ENCODE measurements around the gene IKZF3.
A peak's percentile ranks its signal among the peaks of the same experiment; 100 is the strongest.
"Not testable (repeated sequence)": the region's sequence is repeated elsewhere in the genome, so short reads cannot be mapped to it uniquely, and the experiment has no call there.

The IKZF3 gene

GRCh38 chr17:39863918-39864746, at the start of gene IKZF3:
Gene IKZF3, minus strand, starts transcription at chr17:39864312. Its CDS starts 186 bp downstream, at chr17:39864126.
- Histone ChIP-seq H3K27me3 (ENCODE audit: control insufficient read depth, insufficient read depth, low read length) (peaks cover 64% of the 10 kb centered on the region), H3K9me3 (ENCODE audit: control insufficient read depth, low read depth, low read length) (no peaks in the 10 kb centered on the region), H3K27ac (ENCODE audit: low read length) (no peak within 1 kb of the TSS), H3K36me3 (ENCODE audit: control insufficient read depth, low read depth, low read length) (no peaks in the 10 kb centered on the region), H3K4me1 (ENCODE audit: control insufficient read depth, low read depth, low read length) (no peaks in the 10 kb centered on the region), H3K4me3 (ENCODE audit: low read length) (peak within 1 kb of the TSS; percentile 22), H3K9ac (ENCODE audit: low read length) (peak within 1 kb of the TSS; percentile 28)

GRCh38 chr17:39908789-39909352, 44.8 kb upstream of the IKZF3 start:
- no peaks in the 10 kb centered on the region for H3K27me3 ChIP-seq (ENCODE audit: control insufficient read depth, insufficient read depth, low read length)
- no peak overlapping the region for H3K4me3 ChIP-seq (ENCODE audit: low read length)
- no peak overlapping the region for H3K9ac ChIP-seq (ENCODE audit: low read length)
- H3K36me3 ChIP-seq (ENCODE audit: control insufficient read depth, low read depth, low read length): peaks cover 12% of the 10 kb centered on the region
- no peaks in the 10 kb centered on the region for H3K9me3 ChIP-seq (ENCODE audit: control insufficient read depth, low read depth, low read length)
- no peak overlapping the region for H3K27ac ChIP-seq (ENCODE audit: low read length)
- H3K4me1 ChIP-seq (ENCODE audit: control insufficient read depth, low read depth, low read length): no peaks in the 10 kb centered on the region

- Histone ChIP-seq H3K9me3 (ENCODE audit: control insufficient read depth, low read depth, low read length) (no peaks in the 10 kb centered on the region), H3K27ac (ENCODE audit: low read length) (no peak overlapping the region), H3K36me3 (ENCODE audit: control insufficient read depth, low read depth, low read length) (peaks cover 4% of the 10 kb centered on the region), H3K4me1 (ENCODE audit: control insufficient read depth, low read depth, low read length) (no peaks in the 10 kb centered on the region), H3K9ac (ENCODE audit: low read length) (no peak overlapping the region), H3K27me3 (ENCODE audit: control insufficient read depth, insufficient read depth, low read length) (no peaks in the 10 kb centered on the region), H3K4me3 (ENCODE audit: low read length) (no peak overlapping the region)
Observed at GRCh38 chr17:39904990-39905288, 40.8 kb upstream of the IKZF3 start.

GRCh38 chr17:39903158-39903884, 39.2 kb upstream of the IKZF3 start:
- H3K27me3 ChIP-seq (ENCODE audit: control insufficient read depth, insufficient read depth, low read length): no peaks in the 10 kb centered on the region
- H3K4me1 ChIP-seq (ENCODE audit: control insufficient read depth, low read depth, low read length): no peaks in the 10 kb centered on the region
- no peak overlapping the region for H3K27ac ChIP-seq (ENCODE audit: low read length)
- H3K4me3 ChIP-seq (ENCODE audit: low read length): no peak overlapping the region
- H3K36me3 ChIP-seq (ENCODE audit: control insufficient read depth, low read depth, low read length): peaks cover 4% of the 10 kb centered on the region
- no peaks in the 10 kb centered on the region for H3K9me3 ChIP-seq (ENCODE audit: control insufficient read depth, low read depth, low read length)
- H3K9ac ChIP-seq (ENCODE audit: low read length): no peak overlapping the region

GRCh38 chr17:39902027-39902426, 37.9 kb upstream of the IKZF3 start:
- not testable (repeated sequence) for H3K4me1 ChIP-seq (ENCODE audit: control insufficient read depth, low read depth, low read length); H3K9me3 ChIP-seq (ENCODE audit: control insufficient read depth, low read depth, low read length); H3K27ac ChIP-seq (ENCODE audit: low read length); H3K27me3 ChIP-seq (ENCODE audit: control insufficient read depth, insufficient read depth, low read length); H3K4me3 ChIP-seq (ENCODE audit: low read length); H3K36me3 ChIP-seq (ENCODE audit: control insufficient read depth, low read depth, low read length); H3K9ac ChIP-seq (ENCODE audit: low read length)

- Histone ChIP-seq H3K27me3 (ENCODE audit: control insufficient read depth, insufficient read depth, low read length) (no peaks in the 10 kb centered on the region), H3K9me3 (ENCODE audit: control insufficient read depth, low read depth, low read length) (no peaks in the 10 kb centered on the region), H3K36me3 (ENCODE audit: control insufficient read depth, low read depth, low read length) (no peaks in the 10 kb centered on the region), H3K9ac (ENCODE audit: low read length) (no peak overlapping the region), H3K27ac (ENCODE audit: low read length) (no peak overlapping the region), H3K4me1 (ENCODE audit: control insufficient read depth, low read depth, low read length) (no peaks in the 10 kb centered on the region), H3K4me3 (ENCODE audit: low read length) (no peak overlapping the region)
Observed at GRCh38 chr17:39899215-39899614, 35.1 kb upstream of the IKZF3 start.

GRCh38 chr17:39898088-39898487, 34.0 kb upstream of the IKZF3 start:
- H3K9ac ChIP-seq (ENCODE audit: low read length): no peak overlapping the region
- no peak overlapping the region for H3K4me3 ChIP-seq (ENCODE audit: low read length)
- no peak overlapping the region for H3K27ac ChIP-seq (ENCODE audit: low read length)
- no peaks in the 10 kb centered on the region for H3K4me1 ChIP-seq (ENCODE audit: control insufficient read depth, low read depth, low read length)
- no peaks in the 10 kb centered on the region for H3K36me3 ChIP-seq (ENCODE audit: control insufficient read depth, low read depth, low read length)
- no peaks in the 10 kb centered on the region for H3K27me3 ChIP-seq (ENCODE audit: control insufficient read depth, insufficient read depth, low read length)
- H3K9me3 ChIP-seq (ENCODE audit: control insufficient read depth, low read depth, low read length): no peaks in the 10 kb centered on the region

GRCh38 chr17:39894681-39895376, 30.7 kb upstream of the IKZF3 start:
- Histone ChIP-seq H3K4me1 (ENCODE audit: control insufficient read depth, low read depth, low read length) (no peaks in the 10 kb centered on the region), H3K9ac (ENCODE audit: low read length) (no peak overlapping the region), H3K27ac (ENCODE audit: low read length) (no peak overlapping the region), H3K27me3 (ENCODE audit: control insufficient read depth, insufficient read depth, low read length) (no peaks in the 10 kb centered on the region), H3K36me3 (ENCODE audit: control insufficient read depth, low read depth, low read length) (no peaks in the 10 kb centered on the region), H3K4me3 (ENCODE audit: low read length) (no peak overlapping the region), H3K9me3 (ENCODE audit: control insufficient read depth, low read depth, low read length) (no peaks in the 10 kb centered on the region)

GRCh38 chr17:39889200-39889599, 25.1 kb upstream of the IKZF3 start:
- Histone ChIP-seq H3K36me3 (ENCODE audit: control insufficient read depth, low read depth, low read length) (no peaks in the 10 kb centered on the region), H3K27ac (ENCODE audit: low read length) (no peak overlapping the region), H3K4me3 (ENCODE audit: low read length) (no peak overlapping the region), H3K9ac (ENCODE audit: low read length) (no peak overlapping the region), H3K27me3 (ENCODE audit: control insufficient read depth, insufficient read depth, low read length) (no peaks in the 10 kb centered on the region), H3K9me3 (ENCODE audit: control insufficient read depth, low read depth, low read length) (no peaks in the 10 kb centered on the region), H3K4me1 (ENCODE audit: control insufficient read depth, low read depth, low read length) (no peaks in the 10 kb centered on the region)

- H3K4me3 ChIP-seq (ENCODE audit: low read length): no peak overlapping the region
- H3K9ac ChIP-seq (ENCODE audit: low read length): no peak overlapping the region
- no peaks in the 10 kb centered on the region for H3K9me3 ChIP-seq (ENCODE audit: control insufficient read depth, low read depth, low read length)
- no peak overlapping the region for H3K27ac ChIP-seq (ENCODE audit: low read length)
- H3K36me3 ChIP-seq (ENCODE audit: control insufficient read depth, low read depth, low read length): no peaks in the 10 kb centered on the region
- no peaks in the 10 kb centered on the region for H3K27me3 ChIP-seq (ENCODE audit: control insufficient read depth, insufficient read depth, low read length)
- H3K4me1 ChIP-seq (ENCODE audit: control insufficient read depth, low read depth, low read length): no peaks in the 10 kb centered on the region
Observed at GRCh38 chr17:39887078-39887477, 23.0 kb upstream of the IKZF3 start.

GRCh38 chr17:39886102-39886501, 22.0 kb upstream of the IKZF3 start:
- not testable (repeated sequence) for H3K4me3 ChIP-seq (ENCODE audit: low read length)

More at GRCh38 chr17:39886102-39886501, 22.0 kb upstream of the IKZF3 start:
- H3K27me3 ChIP-seq (ENCODE audit: control insufficient read depth, insufficient read depth, low read length); H3K9ac ChIP-seq (ENCODE audit: low read length); H3K27ac ChIP-seq (ENCODE audit: low read length); H3K9me3 ChIP-seq (ENCODE audit: control insufficient read depth, low read depth, low read length); H3K36me3 ChIP-seq (ENCODE audit: control insufficient read depth, low read depth, low read length); H3K4me1 ChIP-seq (ENCODE audit: control insufficient read depth, low read depth, low read length): not testable (repeated sequence)

All from iPS-18a (cell line).